Body of pancreas (tissue), 4 donors: ENCODE data around the gene MAP2K1. TPM values are rescaled to one million over a fixed set of nuclear protein-coding genes. Genes with fewer than 3 reads are reported as not detected.

Source experiments
- ATAC-seq: fragments of 150-250 bp; one replicate; pipeline ENCODE4 v1.9.1; 2016
- DNase-seq, 4 donors: peaks; one replicate each; pipeline ENCODE4 v3.0.0-alpha.2; 2019
- H3K27ac ChIP-seq, 4 donors: fragments of 200-600 bp; sonication (generic); 1 replicate in 3 of 4; 2 replicates in 1 of 4; pipeline versions ENCODE4 v1.5.1 to v1.6.1; 2016 to 2019; ENCODE audit warnings: mild to moderate bottlenecking in 1 of 4, mixed read lengths in 1 of 4, moderate library complexity in 1 of 4
- H3K27me3 ChIP-seq, 2 donors: fragments of 200-600 bp; sonication (generic); one replicate each; pipeline ENCODE4 v1.6.0; 2016; ENCODE audit warnings: mild to moderate bottlenecking in 1 of 2
- H3K36me3 ChIP-seq, 2 donors: fragments of 200-600 bp; sonication (generic); replicated peaks in 1 of 2; 2 replicates each; pipeline ENCODE4 v1.5.1; 2016; ENCODE audit warnings: low read depth in 2 of 2; ENCODE audit not compliant: insufficient read depth in 1 of 2
- H3K4me1 ChIP-seq: fragments of 200-600 bp; sonication (generic); one replicate; pipeline ENCODE4 v1.6.0; 2016
- H3K4me3 ChIP-seq, 2 donors: fragments of 200-600 bp; sonication (generic); 1 replicate in 1 of 2; 2 replicates in 1 of 2; pipeline ENCODE4 v1.5.1; 2016 to 2019
- H3K9me3 ChIP-seq, 3 donors: fragments of 200-600 bp; sonication (generic); 1 replicate in 2 of 3; 2 replicates in 1 of 3; pipeline ENCODE4 v1.5.1; 2016
- CTCF ChIP-seq, 7 experiments: fragments of 450-650 bp in 4 of 7; fragments of 200-600 bp in 3 of 7; sonication (generic) in 3 of 7; IDR thresholded peaks; one replicate each; pipeline ENCODE4 v1.5.1; 2016 to 2019; ENCODE audit warnings: antibody characterized with exemption in 7 of 7
- POLR2A ChIP-seq, 3 donors: fragments of 450-650 bp; IDR thresholded peaks; one replicate each; pipeline ENCODE4 v1.6.1; 2016; ENCODE audit warnings: antibody characterized with exemption in 3 of 3, mild to moderate bottlenecking in 2 of 3
- WGBS, 2 donors: methylation state at CpG; one replicate each; pipeline ENCODE4 v1.1.5; 2017; 5-methylcytosine and 5-hydroxymethylcytosine counted together
- intact Hi-C: fragments of 100-400 bp; cut with DNase I; formaldehyde crosslinking; loops from one replicate; pipeline ENCODE4 v1.15.1; 2023
- total RNA-seq, 2 donors: library from RNA; depleted of rRNA; stranded (reverse); fragments of >200 nt; gene quantifications; one replicate each; pipeline ENCODE4 v1.1.0, GENCODE V29; 2016

Gene MAP2K1
- total RNA-seq, 2 donors from 2014 or later = 25.2 to 29.0 TPM

- no peak overlapping the region for H3K4me3 ChIP-seq
- ATAC-seq = no peak
- TF ChIP-seq CTCF (IDR thresholded peaks at IDR 0.05) (no peak), POLR2A (IDR thresholded peaks at IDR 0.05) (no peak)
- 100% methylated on average over 1 of the region's 1 CpG for WGBS, 2 donors
- H3K9me3 ChIP-seq = no peaks in the 10 kb centered on the region
- no peaks in the 10 kb centered on the region for H3K4me1 ChIP-seq
- DNase-seq = no peak
- no peak overlapping the region for H3K27ac ChIP-seq
- no peaks in the 10 kb centered on the region for H3K27me3 ChIP-seq
- intact Hi-C loops = no loop called here
- no peaks in the 10 kb centered on the region for H3K36me3 ChIP-seq
These were observed 23.9 kb upstream of the MAP2K1 start for GRCh38 chr15:66362776-66363175.

GRCh38 chr15:66364944-66365528 lies 21.7 kb upstream of the MAP2K1 start:
- H3K4me1 ChIP-seq = peaks cover 7% of the 10 kb centered on the region
- H3K9me3 ChIP-seq = no peaks in the 10 kb centered on the region
- H3K27ac ChIP-seq = no peak overlapping the region
- no peak for DNase-seq
- H3K4me3 ChIP-seq = no peak overlapping the region
- TF ChIP-seq CTCF (IDR thresholded peaks at IDR 0.05) (no peak), POLR2A (IDR thresholded peaks at IDR 0.05) (no peak)
- H3K27me3 ChIP-seq = no peaks in the 10 kb centered on the region
- WGBS, 2 donors = 82 to 83% methylated on average over 3 of the region's 3 CpGs
- no peaks in the 10 kb centered on the region for H3K36me3 ChIP-seq
- no peak for ATAC-seq
- intact Hi-C loops = no loop called here

- no peaks in the 10 kb centered on the region for H3K27me3 ChIP-seq
- intact Hi-C loops = no loop called here
- WGBS, 2 donors = 21 to 22% methylated on average over 12 of the region's 12 CpGs
- peaks cover 9% of the 10 kb centered on the region for H3K4me1 ChIP-seq
- no peak overlapping the region for H3K4me3 ChIP-seq
- H3K27ac ChIP-seq = peak overlapping the region; percentile 13 to 75 (median 52)
- H3K9me3 ChIP-seq = peaks cover 0 to 8% (median 0%) of the 10 kb centered on the region in 3 donors
- H3K36me3 ChIP-seq = no peaks in the 10 kb centered on the region
- TF ChIP-seq POLR2A (IDR thresholded peaks at IDR 0.05) (no peak), CTCF (IDR thresholded peaks at IDR 0.05) (no peak)
- ATAC-seq (peak; percentile 62), DNase-seq (no peak)
These were observed 16.7 kb upstream of the MAP2K1 start for GRCh38 chr15:66369773-66370651.

GRCh38 chr15:66374179-66374578 lies 12.5 kb upstream of the MAP2K1 start:
- H3K27me3 ChIP-seq = no peaks in the 10 kb centered on the region
- peaks cover 0 to 8% (median 0%) of the 10 kb centered on the region in 3 donors for H3K9me3 ChIP-seq
- 97 to 98% methylated on average over 4 of the region's 4 CpGs for WGBS, 2 donors
- no peak for DNase-seq
- H3K4me1 ChIP-seq = peaks cover 9% of the 10 kb centered on the region
- no peak overlapping the region for H3K4me3 ChIP-seq
- H3K27ac ChIP-seq = no peak overlapping the region
- no peaks in the 10 kb centered on the region for H3K36me3 ChIP-seq
- intact Hi-C loops = no loop called here
- ATAC-seq = no peak
- TF ChIP-seq POLR2A (IDR thresholded peaks at IDR 0.05) (no peak), CTCF (IDR thresholded peaks at IDR 0.05) (no peak)
